SK-N-SH (cell line): ENCODE measurements around the gene RSRC1. TPM values are rescaled to one million over a fixed set of nuclear protein-coding genes. Genes with fewer than 3 reads are reported as not detected.

Experiments
- CTCF ChIA-PET: fragments of 300-600, 350-600 bp; formaldehyde crosslinking; extraction: SDS; loops from one replicate; lab custom pipeline; 2021; lab: Yijun Ruan, JAX
- POLR2A ChIA-PET: fragments of 350-600 bp; sonication (Branson Sonifier 250); formaldehyde crosslinking; extraction: SDS; loops from one replicate; lab custom pipeline; 2020; ENCODE audit warnings: antibody characterized with exemption, inconsistent platforms; lab: Yijun Ruan, JAX
- DNase-seq: peaks from one replicate; pipeline ENCODE4 v3.0.0; 2012
- H2AFZ ChIP-seq: fragments of 200-600 bp; sonication (generic); 2 replicates; pipeline ENCODE4 v1.8.1; 2016; ENCODE audit warnings: antibody characterized with exemption, mild to moderate bottlenecking, low read depth
- H3F3A ChIP-seq: fragments of 200-600 bp; sonication (generic); replicated peaks from 2 replicates; pipeline ENCODE3; 2016; ENCODE audit warnings: antibody characterized with exemption, mild to moderate bottlenecking; ENCODE audit not compliant: insufficient read depth
- H3K27ac ChIP-seq, 2 experiments: fragments of 200-500 bp in 1 of 2; fragments of 200-600 bp in 1 of 2; sonication (Bioruptor generic) in 1 of 2; sonication (generic), shearing (Covaris generic) in 1 of 2; 2 replicates each; pipeline versions ENCODE4 v1.5.1 to v1.6.1; 2014 to 2016; ENCODE audit warnings: low read depth in 2 of 2, inconsistent platforms in 1 of 2, low read length in 1 of 2, mild to moderate bottlenecking in 1 of 2, mixed read lengths in 1 of 2
- H3K27me3 ChIP-seq: fragments of 200-600 bp; sonication (generic), shearing (Covaris generic); 2 replicates; pipeline ENCODE4 v1.6.1; 2016; ENCODE audit warnings: mixed run types; ENCODE audit not compliant: insufficient read depth
- H3K36me3 ChIP-seq, 2 experiments: fragments of 200-500 bp in 1 of 2; fragments of 200-600 bp in 1 of 2; sonication (Bioruptor generic) in 1 of 2; sonication (generic) in 1 of 2; replicated peaks in 1 of 2; 2 replicates each; pipeline versions ENCODE3 to v1.5.1; 2014 to 2016; ENCODE audit warnings: low read length in 1 of 2, mild to moderate bottlenecking in 1 of 2; ENCODE audit not compliant: insufficient read depth in 2 of 2, control insufficient read depth in 1 of 2
- H3K4me1 ChIP-seq, 2 experiments: fragments of 200-500 bp in 1 of 2; fragments of 200-600 bp in 1 of 2; sonication (Bioruptor generic) in 1 of 2; sonication (generic), shearing (Covaris generic) in 1 of 2; 2 replicates each; pipeline versions ENCODE4 v1.5.1 to v1.6.1; 2014 to 2016; ENCODE audit warnings: low read depth in 1 of 2, low read length in 1 of 2, mixed run types in 1 of 2; ENCODE audit not compliant: insufficient read depth in 2 of 2, control insufficient read depth in 1 of 2
- H3K4me2 ChIP-seq: fragments of 200-600 bp; sonication (generic), shearing (Covaris generic); 2 replicates; pipeline ENCODE4 v1.6.1; 2017; ENCODE audit warnings: mixed run types
- H3K4me3 ChIP-seq, 2 experiments: fragments of 200-500 bp in 1 of 2; fragments of 200-600 bp in 1 of 2; sonication (Bioruptor generic) in 1 of 2; sonication (generic), shearing (Covaris generic) in 1 of 2; 2 replicates each; pipeline versions ENCODE4 v1.5.1 to v1.8.1; 2014 to 2016; ENCODE audit warnings: low read depth in 2 of 2, inconsistent platforms in 1 of 2, low read length in 1 of 2, mild to moderate bottlenecking in 1 of 2, mixed read lengths in 1 of 2, moderate library complexity in 1 of 2
- H3K79me2 ChIP-seq: fragments of 200-600 bp; sonication (generic); 2 replicates; pipeline ENCODE4 v1.8.1; 2017; ENCODE audit warnings: mild to moderate bottlenecking; ENCODE audit not compliant: insufficient read depth
- H3K9ac ChIP-seq: fragments of 200-600 bp; sonication (generic); 2 replicates; pipeline ENCODE4 v1.6.1; 2017; ENCODE audit warnings: mixed run types
- H3K9me2 ChIP-seq: fragments of 200-600 bp; sonication (generic); 2 replicates; pipeline ENCODE4 v1.6.1; 2017; ENCODE audit warnings: mixed run types
- H3K9me3 ChIP-seq: fragments of 200-600 bp; sonication (generic); 2 replicates; pipeline ENCODE4 v1.6.1; 2017; ENCODE audit warnings: mixed run types, mild to moderate bottlenecking, moderate library complexity
- H4K20me1 ChIP-seq: fragments of 200-600 bp; sonication (generic); 2 replicates; pipeline ENCODE4 v1.6.1; 2017; ENCODE audit warnings: mild to moderate bottlenecking, mixed run types; ENCODE audit not compliant: insufficient read depth
- ELF1 ChIP-seq: IDR thresholded peaks from 2 replicates; pipeline ENCODE4 v1.4.0; 2012
- RAD21 ChIP-seq: IDR thresholded peaks from 2 replicates; pipeline ENCODE4 v1.6.1; 2012; ENCODE audit warnings: mild to moderate bottlenecking, low read length
- SIN3A ChIP-seq: IDR thresholded peaks from 2 replicates; pipeline ENCODE4 v1.6.1; 2012; ENCODE audit warnings: low read depth, mild to moderate bottlenecking, low read length, moderate library complexity, borderline replicate concordance
- SMC3 ChIP-seq: IDR thresholded peaks from 2 replicates; pipeline ENCODE4 v1.6.1; 2012; ENCODE audit warnings: low read depth, low read length, improper control_type of control experiment
- TCF12 ChIP-seq: IDR thresholded peaks from 2 replicates; pipeline ENCODE4 v1.4.0; 2012
- TEAD4 ChIP-seq: IDR thresholded peaks from 2 replicates; pipeline ENCODE4 v1.4.0; 2012; ENCODE audit warnings: mild to moderate bottlenecking, borderline replicate concordance; ENCODE audit not compliant: insufficient read depth
- YY1 ChIP-seq: IDR thresholded peaks from 2 replicates; pipeline ENCODE4 v1.4.0; 2012; ENCODE audit warnings: low read depth, mild to moderate bottlenecking
- WGBS: methylation state at CpG from one replicate; pipeline ENCODE4 v1.1.6; 2017; ENCODE audit warnings: low lambda C conversion rate; 5-methylcytosine and 5-hydroxymethylcytosine counted together
- polyA plus RNA-seq, 3 experiments: library from polyadenylated mRNA; depleted of rRNA; stranded (reverse); fragments of >200 nt; gene quantifications; 2 replicates each; pipeline ENCODE4 v1.2.3, GENCODE V29; 2012
- TF ChIP-seq, protein P1 (sequence below): fragments of 150-350 bp; IDR thresholded peaks from 2 replicates; pipeline ENCODE4 v1.6.1; 2016; ENCODE audit warnings: mild to moderate bottlenecking, low read depth, low read length
- TF ChIP-seq, protein P2 (sequence below): fragments of 200-600 bp; sonication (generic); IDR thresholded peaks from 2 replicates; pipeline ENCODE4 v1.6.1; 2017; ENCODE audit warnings: antibody characterized with exemption, mild to moderate bottlenecking, moderate library complexity
- TF ChIP-seq, protein P3 (sequence below): IDR thresholded peaks from 2 replicates; pipeline ENCODE4 v1.4.0; 2012; ENCODE audit warnings: low read depth, borderline replicate concordance
- TF ChIP-seq, protein P4 (sequence below): fragments of 150-350 bp; IDR thresholded peaks from 2 replicates; pipeline ENCODE4 v1.6.1; 2017; ENCODE audit warnings: antibody characterized with exemption, low read length, low read depth, borderline replicate concordance
- TF ChIP-seq, protein P5 (sequence below): IDR thresholded peaks from 2 replicates; pipeline ENCODE4 v1.6.1; 2012; ENCODE audit warnings: mild to moderate bottlenecking, low read depth, low read length, moderate library complexity

The RSRC1 gene
- polyA plus RNA-seq, 1 of the 3 experiments (the other 2 are of a cell fraction): 4.5 TPM

DNA sequence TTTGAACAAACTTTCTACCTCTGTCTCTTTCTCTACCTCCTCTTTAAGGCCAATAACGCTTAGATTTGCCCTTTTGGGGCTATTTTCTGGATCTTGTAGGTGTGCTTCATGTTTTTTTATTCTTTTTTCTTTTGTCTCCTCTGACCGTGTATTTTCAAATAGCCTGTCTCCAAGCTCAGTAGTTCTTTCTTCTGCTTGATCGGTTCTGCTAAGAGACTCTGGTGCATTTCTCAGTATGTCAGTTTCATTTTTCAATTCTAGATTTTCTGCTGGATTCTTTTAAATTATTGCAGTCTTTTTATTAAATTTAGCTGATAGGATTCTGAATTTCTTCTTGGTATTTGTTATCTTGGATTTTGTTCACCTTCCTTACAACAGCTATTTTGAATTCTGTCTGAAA is 148.7 kb downstream of the RSRC1 start:
- Histone ChIP-seq H2AFZ (no peak overlapping the region), H3K4me1 (no peaks in the 10 kb centered on the region), H3K9ac (no peak overlapping the region), H3F3A (no peaks in the 10 kb centered on the region), H3K9me3 (0 out of 2 replicates have a peak, but pooled peaks cover 3% of the 10 kb centered on the region), H3K9me2 (no peaks in the 10 kb centered on the region), H3K27ac (no peak overlapping the region), H3K4me2 (no peak overlapping the region), H3K79me2 (peaks cover 9% of the 10 kb centered on the region; the same call in 1 of the 2 replicates), H3K36me3 (no peaks in the 10 kb centered on the region), H4K20me1 (no peaks in the 10 kb centered on the region), H3K4me3 (no peak overlapping the region), H3K27me3 (no peaks in the 10 kb centered on the region)
- no peak for DNase-seq
- ChIA-PET CTCF (no interaction called here), POLR2A (no interaction called here)
- 78% methylated on average over 3 of the region's 3 CpGs for WGBS
- TF ChIP-seq, protein P1, sequence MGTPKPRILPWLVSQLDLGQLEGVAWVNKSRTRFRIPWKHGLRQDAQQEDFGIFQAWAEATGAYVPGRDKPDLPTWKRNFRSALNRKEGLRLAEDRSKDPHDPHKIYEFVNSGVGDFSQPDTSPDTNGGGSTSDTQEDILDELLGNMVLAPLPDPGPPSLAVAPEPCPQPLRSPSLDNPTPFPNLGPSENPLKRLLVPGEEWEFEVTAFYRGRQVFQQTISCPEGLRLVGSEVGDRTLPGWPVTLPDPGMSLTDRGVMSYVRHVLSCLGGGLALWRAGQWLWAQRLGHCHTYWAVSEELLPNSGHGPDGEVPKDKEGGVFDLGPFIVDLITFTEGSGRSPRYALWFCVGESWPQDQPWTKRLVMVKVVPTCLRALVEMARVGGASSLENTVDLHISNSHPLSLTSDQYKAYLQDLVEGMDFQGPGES: no peak
- TF ChIP-seq TCF12 (no peak), RAD21 (no peak), SIN3A (no peak), SMC3 (no peak), ELF1 (no peak), YY1 (no peak), TEAD4 (no peak)
- TF ChIP-seq, protein P2, sequence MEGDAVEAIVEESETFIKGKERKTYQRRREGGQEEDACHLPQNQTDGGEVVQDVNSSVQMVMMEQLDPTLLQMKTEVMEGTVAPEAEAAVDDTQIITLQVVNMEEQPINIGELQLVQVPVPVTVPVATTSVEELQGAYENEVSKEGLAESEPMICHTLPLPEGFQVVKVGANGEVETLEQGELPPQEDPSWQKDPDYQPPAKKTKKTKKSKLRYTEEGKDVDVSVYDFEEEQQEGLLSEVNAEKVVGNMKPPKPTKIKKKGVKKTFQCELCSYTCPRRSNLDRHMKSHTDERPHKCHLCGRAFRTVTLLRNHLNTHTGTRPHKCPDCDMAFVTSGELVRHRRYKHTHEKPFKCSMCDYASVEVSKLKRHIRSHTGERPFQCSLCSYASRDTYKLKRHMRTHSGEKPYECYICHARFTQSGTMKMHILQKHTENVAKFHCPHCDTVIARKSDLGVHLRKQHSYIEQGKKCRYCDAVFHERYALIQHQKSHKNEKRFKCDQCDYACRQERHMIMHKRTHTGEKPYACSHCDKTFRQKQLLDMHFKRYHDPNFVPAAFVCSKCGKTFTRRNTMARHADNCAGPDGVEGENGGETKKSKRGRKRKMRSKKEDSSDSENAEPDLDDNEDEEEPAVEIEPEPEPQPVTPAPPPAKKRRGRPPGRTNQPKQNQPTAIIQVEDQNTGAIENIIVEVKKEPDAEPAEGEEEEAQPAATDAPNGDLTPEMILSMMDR: no peak
- TF ChIP-seq, protein P3, sequence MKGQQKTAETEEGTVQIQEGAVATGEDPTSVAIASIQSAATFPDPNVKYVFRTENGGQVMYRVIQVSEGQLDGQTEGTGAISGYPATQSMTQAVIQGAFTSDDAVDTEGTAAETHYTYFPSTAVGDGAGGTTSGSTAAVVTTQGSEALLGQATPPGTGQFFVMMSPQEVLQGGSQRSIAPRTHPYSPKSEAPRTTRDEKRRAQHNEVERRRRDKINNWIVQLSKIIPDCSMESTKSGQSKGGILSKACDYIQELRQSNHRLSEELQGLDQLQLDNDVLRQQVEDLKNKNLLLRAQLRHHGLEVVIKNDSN: no peak
- TF ChIP-seq, protein P4, sequence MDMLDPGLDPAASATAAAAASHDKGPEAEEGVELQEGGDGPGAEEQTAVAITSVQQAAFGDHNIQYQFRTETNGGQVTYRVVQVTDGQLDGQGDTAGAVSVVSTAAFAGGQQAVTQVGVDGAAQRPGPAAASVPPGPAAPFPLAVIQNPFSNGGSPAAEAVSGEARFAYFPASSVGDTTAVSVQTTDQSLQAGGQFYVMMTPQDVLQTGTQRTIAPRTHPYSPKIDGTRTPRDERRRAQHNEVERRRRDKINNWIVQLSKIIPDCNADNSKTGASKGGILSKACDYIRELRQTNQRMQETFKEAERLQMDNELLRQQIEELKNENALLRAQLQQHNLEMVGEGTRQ: no peak
- TF ChIP-seq, protein P5, sequence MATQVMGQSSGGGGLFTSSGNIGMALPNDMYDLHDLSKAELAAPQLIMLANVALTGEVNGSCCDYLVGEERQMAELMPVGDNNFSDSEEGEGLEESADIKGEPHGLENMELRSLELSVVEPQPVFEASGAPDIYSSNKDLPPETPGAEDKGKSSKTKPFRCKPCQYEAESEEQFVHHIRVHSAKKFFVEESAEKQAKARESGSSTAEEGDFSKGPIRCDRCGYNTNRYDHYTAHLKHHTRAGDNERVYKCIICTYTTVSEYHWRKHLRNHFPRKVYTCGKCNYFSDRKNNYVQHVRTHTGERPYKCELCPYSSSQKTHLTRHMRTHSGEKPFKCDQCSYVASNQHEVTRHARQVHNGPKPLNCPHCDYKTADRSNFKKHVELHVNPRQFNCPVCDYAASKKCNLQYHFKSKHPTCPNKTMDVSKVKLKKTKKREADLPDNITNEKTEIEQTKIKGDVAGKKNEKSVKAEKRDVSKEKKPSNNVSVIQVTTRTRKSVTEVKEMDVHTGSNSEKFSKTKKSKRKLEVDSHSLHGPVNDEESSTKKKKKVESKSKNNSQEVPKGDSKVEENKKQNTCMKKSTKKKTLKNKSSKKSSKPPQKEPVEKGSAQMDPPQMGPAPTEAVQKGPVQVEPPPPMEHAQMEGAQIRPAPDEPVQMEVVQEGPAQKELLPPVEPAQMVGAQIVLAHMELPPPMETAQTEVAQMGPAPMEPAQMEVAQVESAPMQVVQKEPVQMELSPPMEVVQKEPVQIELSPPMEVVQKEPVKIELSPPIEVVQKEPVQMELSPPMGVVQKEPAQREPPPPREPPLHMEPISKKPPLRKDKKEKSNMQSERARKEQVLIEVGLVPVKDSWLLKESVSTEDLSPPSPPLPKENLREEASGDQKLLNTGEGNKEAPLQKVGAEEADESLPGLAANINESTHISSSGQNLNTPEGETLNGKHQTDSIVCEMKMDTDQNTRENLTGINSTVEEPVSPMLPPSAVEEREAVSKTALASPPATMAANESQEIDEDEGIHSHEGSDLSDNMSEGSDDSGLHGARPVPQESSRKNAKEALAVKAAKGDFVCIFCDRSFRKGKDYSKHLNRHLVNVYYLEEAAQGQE: no peak
